ENCODE measurements around the gene POU2AF3. TPM values are rescaled to one million over a fixed set of nuclear protein-coding genes. Genes with fewer than 3 reads are reported as not detected.
"Not testable (repeated sequence)": the region's sequence is repeated elsewhere in the genome, so short reads cannot be mapped to it uniquely, and the experiment has no call there.

The POU2AF3 gene
- polyA plus RNA-seq, 4 donors, result 3.4 to 13.8 (median 6.4) TPM

DNA sequence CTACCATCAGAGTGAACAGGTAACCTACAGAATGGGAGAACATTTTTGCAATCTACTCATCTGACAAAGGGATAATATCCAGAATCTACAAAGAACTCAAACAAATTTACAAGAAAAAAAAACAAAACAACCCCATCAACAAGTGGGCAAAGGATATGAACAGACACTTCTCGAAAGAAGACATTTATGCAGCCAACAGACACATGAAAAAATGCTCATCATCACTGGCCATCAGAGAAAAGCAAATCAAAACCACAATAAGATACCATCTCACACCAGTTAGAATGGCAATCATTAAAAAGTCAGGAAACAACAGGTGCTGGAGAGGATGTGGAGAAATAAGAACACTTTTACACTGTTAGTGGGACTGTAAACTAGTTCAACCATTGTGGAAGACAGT is 5.9 kb upstream of the POU2AF3 start:
- not testable (repeated sequence) for H3K4me1 ChIP-seq (ENCODE audit: control insufficient read depth in 3 of 3, insufficient read depth in 2 of 3, low read depth in 1 of 3, low read length in 2 of 3); DNase-seq; H3K4me3 ChIP-seq (ENCODE audit: low read depth in 1 of 3, low read length in 3 of 3); H3K27ac ChIP-seq (ENCODE audit: low read depth in 1 of 3, low read length in 2 of 3); H3K27me3 ChIP-seq (ENCODE audit: control insufficient read depth in 3 of 3, insufficient read depth in 3 of 3, low read length in 3 of 3); H3K9me3 ChIP-seq (ENCODE audit: control insufficient read depth in 2 of 2, insufficient read depth in 1 of 2, low read depth in 1 of 2, low read length in 1 of 2); H3K36me3 ChIP-seq (ENCODE audit: control insufficient read depth in 3 of 3, insufficient read depth in 2 of 3, low read depth in 1 of 3, low read length in 3 of 3); FAIRE-seq
- WGBS, 3 donors, result 83 to 96% (median 92%) methylated on average over 1 of the region's 1 CpG

DNA sequence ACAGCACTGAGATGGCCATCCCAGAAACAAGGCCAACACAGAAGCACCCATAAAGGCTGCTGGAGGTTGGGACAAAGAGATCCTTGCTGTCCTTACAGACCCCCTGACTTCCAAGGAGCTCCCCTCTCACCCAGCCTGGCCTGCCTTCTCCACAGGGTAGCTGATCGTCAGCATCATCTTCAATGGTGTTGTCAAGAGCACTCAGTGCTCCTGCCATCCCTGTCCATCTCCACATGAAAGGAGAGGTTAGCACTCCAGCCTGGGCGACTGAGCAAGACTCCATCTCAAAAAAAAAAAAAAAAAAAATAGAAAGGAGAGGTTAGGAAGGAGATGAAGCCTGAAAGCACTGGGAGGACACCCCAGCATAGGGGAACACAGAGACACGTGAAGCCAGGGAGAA is 2.1 kb upstream of the POU2AF3 start:
- FAIRE-seq, result no peak
- H3K4me3 ChIP-seq (ENCODE audit: low read depth in 1 of 3, low read length in 3 of 3), result no peak overlapping the region
- no peak overlapping the region for H3K27ac ChIP-seq (ENCODE audit: low read depth in 1 of 3, low read length in 2 of 3)

DNA sequence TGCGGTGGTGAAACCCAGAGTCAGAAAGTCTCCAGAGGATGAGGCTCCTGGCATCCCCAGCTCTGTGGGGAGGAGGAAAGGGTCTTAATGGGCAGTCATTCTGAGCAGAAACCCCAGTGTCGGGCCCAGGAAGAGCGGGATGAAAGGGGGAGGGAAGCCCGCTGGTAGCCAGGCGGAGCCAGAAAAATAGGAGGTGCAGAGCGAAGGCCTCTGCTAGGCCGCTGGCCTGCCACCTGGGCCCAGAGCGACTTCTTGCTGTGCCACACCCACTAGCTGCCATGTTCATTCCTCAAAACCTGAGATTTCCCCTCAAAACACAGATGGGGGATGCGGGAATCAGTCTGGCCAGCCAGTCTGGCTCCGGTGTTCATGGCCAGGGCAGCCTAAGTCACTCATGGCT is 650 bp upstream of the POU2AF3 start:
- Histone ChIP-seq H3K4me1 (ENCODE audit: control insufficient read depth in 3 of 3, insufficient read depth in 2 of 3, low read depth in 1 of 3, low read length in 2 of 3) (peaks cover 0 to 22% (median 3%) of the 10 kb centered on the region in 3 donors), H3K27me3 (ENCODE audit: control insufficient read depth in 3 of 3, insufficient read depth in 3 of 3, low read length in 3 of 3) (no peaks in the 10 kb centered on the region), H3K36me3 (ENCODE audit: control insufficient read depth in 3 of 3, insufficient read depth in 2 of 3, low read depth in 1 of 3, low read length in 3 of 3) (peaks cover 0 to 15% (median 0%) of the 10 kb centered on the region in 3 donors), H3K4me3 (ENCODE audit: low read depth in 1 of 3, low read length in 3 of 3) (no peak overlapping the region), H3K9me3 (ENCODE audit: control insufficient read depth in 2 of 2, insufficient read depth in 1 of 2, low read depth in 1 of 2, low read length in 1 of 2) (no peaks in the 10 kb centered on the region), H3K27ac (ENCODE audit: low read depth in 1 of 3, low read length in 2 of 3) (no peak overlapping the region)
- 96 to 97% (median 97%) methylated on average over 10 of the region's 10 CpGs for WGBS, 3 donors
- DNase-seq (no peak), FAIRE-seq (no peak)

More for the DNA sequence above, 2.1 kb upstream of the POU2AF3 start:
- H3K9me3 ChIP-seq (ENCODE audit: control insufficient read depth in 2 of 2, insufficient read depth in 1 of 2, low read depth in 1 of 2, low read length in 1 of 2), result no peaks in the 10 kb centered on the region
- WGBS, 3 donors, result 90% methylated on average over 3 of the region's 3 CpGs
- peaks cover 0 to 15% (median 0%) of the 10 kb centered on the region in 3 donors for H3K36me3 ChIP-seq (ENCODE audit: control insufficient read depth in 3 of 3, insufficient read depth in 2 of 3, low read depth in 1 of 3, low read length in 3 of 3)
- no peaks in the 10 kb centered on the region for H3K27me3 ChIP-seq (ENCODE audit: control insufficient read depth in 3 of 3, insufficient read depth in 3 of 3, low read length in 3 of 3)
- no peak for DNase-seq
- H3K4me1 ChIP-seq (ENCODE audit: control insufficient read depth in 3 of 3, insufficient read depth in 2 of 3, low read depth in 1 of 3, low read length in 2 of 3), result peaks cover 0 to 12% (median 0%) of the 10 kb centered on the region in 3 donors

DNA sequence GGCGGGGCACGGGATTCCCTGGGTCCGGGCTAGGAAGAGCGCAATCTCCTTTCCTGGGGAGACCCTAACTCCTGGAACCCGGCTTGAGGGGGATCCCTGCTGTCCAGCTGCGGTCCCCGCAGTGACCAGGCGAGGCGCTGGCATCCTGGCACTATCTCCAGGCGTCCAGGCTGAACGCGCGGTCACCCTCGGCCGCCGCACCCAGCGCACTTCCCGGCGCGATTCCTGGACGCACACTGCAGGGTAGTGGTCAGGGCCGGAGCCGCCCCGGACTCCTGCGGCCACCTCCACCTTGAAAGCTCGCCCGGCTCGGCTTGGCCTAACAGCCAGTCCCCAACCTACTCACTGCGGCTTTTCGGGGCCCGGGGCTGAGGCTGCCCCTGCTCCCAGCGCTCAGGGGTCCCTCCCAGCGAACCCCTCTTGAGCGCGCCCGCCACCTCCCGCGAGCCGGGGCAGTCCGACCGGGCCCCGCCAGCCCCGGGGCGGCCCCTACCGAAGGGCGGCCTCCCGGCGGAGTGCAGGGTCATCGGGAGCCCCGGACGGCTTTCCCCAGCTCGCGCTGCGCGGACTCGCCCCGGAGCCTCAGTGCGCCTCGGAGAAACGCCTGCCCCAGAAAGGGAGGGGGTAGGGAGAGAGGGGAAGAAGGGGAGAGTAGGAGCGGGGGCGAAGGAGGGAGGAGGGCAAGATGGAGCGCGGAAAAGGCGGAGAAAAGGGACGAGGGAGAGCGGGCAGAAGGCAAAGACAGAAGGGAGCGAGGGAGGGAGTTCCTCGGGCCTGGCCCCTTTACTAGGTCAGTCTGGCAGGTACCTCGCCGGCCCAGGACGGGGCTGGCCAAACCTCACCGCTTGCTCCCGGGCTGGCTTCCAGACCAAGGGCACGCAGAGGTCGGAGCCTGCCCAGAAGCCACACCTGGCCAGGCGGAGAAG is 1.0 kb downstream of the POU2AF3 start:
- peak; percentile 45 to 80 for DNase-seq
- Histone ChIP-seq H3K27me3 (ENCODE audit: control insufficient read depth in 3 of 3, insufficient read depth in 3 of 3, low read length in 3 of 3) (no peaks in the 10 kb centered on the region), H3K27ac (ENCODE audit: low read depth in 1 of 3, low read length in 2 of 3) (peak overlapping the region; percentile 73 to 78 (median 74)), H3K36me3 (ENCODE audit: control insufficient read depth in 3 of 3, insufficient read depth in 2 of 3, low read depth in 1 of 3, low read length in 3 of 3) (peaks cover 0 to 15% (median 0%) of the 10 kb centered on the region in 3 donors), H3K4me3 (ENCODE audit: low read depth in 1 of 3, low read length in 3 of 3) (peak overlapping the region; percentile 35 to 87 (median 76)), H3K4me1 (ENCODE audit: control insufficient read depth in 3 of 3, insufficient read depth in 2 of 3, low read depth in 1 of 3, low read length in 2 of 3) (peaks cover 2 to 29% (median 3%) of the 10 kb centered on the region in 3 donors), H3K9me3 (ENCODE audit: control insufficient read depth in 2 of 2, insufficient read depth in 1 of 2, low read depth in 1 of 2, low read length in 1 of 2) (no peaks in the 10 kb centered on the region)
- FAIRE-seq, result no peak
- 1 to 4% (median 2%) methylated on average over 63 to 77 of the region's 77 CpGs for WGBS, 3 donors

DNA sequence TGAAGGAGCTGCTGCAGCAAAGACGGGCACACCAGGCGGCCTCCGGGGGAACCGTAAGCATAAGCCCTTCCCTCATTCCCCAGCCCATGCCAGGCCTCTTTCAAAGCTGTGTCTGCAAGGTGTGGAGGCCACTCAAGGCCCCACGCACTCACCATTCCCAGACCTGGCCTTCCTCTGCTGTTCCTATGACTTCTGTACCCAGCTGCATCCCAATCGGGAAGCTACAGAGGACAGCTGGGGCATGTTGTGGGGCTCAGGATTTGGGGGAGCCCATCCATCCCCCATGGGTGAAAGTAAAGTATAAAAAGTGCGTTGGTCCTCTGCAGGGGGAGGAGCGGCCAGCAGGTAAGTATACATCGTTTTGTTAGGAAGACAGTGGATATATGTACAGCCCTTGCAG is 2.2 kb downstream of the POU2AF3 start:
- H3K4me1 ChIP-seq (ENCODE audit: control insufficient read depth in 3 of 3, insufficient read depth in 2 of 3, low read depth in 1 of 3, low read length in 2 of 3), result peaks cover 2 to 29% (median 3%) of the 10 kb centered on the region in 3 donors

DNA sequence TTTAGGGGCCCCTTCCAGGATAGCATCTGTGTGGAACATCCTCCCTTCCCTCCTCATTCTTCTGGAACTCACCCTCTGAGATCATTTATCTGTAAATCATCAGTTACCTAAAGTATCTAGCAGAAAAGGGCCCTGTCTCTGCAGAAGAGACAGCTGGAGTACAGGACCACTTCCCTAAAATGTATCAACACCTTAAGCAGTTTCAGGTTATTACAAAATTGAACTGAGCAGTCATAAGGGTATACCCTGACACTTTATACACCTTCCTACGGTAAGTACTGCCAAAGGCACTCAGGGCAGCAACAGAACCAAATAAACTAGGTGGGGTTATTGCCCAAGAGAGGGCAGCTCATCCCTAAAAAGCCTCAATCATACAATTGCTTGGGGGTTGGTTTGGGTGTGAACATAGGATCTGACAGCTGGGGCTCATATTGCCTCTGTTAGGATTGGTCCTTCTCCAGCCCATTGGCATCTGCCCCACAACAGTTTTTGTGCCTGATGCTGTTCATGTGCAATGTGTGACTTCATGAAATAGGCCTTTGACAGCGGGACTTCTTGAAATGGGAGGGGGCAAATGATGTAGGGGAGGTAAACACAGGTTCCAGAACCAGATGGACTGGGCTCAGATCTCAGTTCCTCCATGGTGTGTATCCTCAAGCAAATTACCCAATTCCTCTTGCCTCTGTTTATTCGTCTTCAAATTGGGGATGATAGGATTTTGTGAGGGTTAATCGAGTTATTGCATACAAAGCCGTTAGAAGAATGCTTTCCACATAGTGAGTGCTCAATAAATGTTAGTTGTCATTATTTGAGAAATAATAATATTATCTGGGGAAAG is 2.9 kb downstream of the POU2AF3 start:
- FAIRE-seq (no peak), DNase-seq (no peak)
- Histone ChIP-seq H3K27ac (ENCODE audit: low read depth in 1 of 3, low read length in 2 of 3) (no peak overlapping the region), H3K4me3 (ENCODE audit: low read depth in 1 of 3, low read length in 3 of 3) (no peak overlapping the region), H3K27me3 (ENCODE audit: control insufficient read depth in 3 of 3, insufficient read depth in 3 of 3, low read length in 3 of 3) (no peaks in the 10 kb centered on the region), H3K9me3 (ENCODE audit: control insufficient read depth in 2 of 2, insufficient read depth in 1 of 2, low read depth in 1 of 2, low read length in 1 of 2) (no peaks in the 10 kb centered on the region), H3K4me1 (ENCODE audit: control insufficient read depth in 3 of 3, insufficient read depth in 2 of 3, low read depth in 1 of 3, low read length in 2 of 3) (peaks cover 2 to 29% (median 3%) of the 10 kb centered on the region in 3 donors), H3K36me3 (ENCODE audit: control insufficient read depth in 3 of 3, insufficient read depth in 2 of 3, low read depth in 1 of 3, low read length in 3 of 3) (peaks cover 0 to 15% (median 0%) of the 10 kb centered on the region in 3 donors)
- 61 to 82% (median 72%) methylated on average over 5 of the region's 5 CpGs for WGBS, 3 donors

More for the DNA sequence above, 2.2 kb downstream of the POU2AF3 start:
- Histone ChIP-seq H3K36me3 (ENCODE audit: control insufficient read depth in 3 of 3, insufficient read depth in 2 of 3, low read depth in 1 of 3, low read length in 3 of 3) (peaks cover 0 to 15% (median 0%) of the 10 kb centered on the region in 3 donors), H3K27me3 (ENCODE audit: control insufficient read depth in 3 of 3, insufficient read depth in 3 of 3, low read length in 3 of 3) (no peaks in the 10 kb centered on the region), H3K27ac (ENCODE audit: low read depth in 1 of 3, low read length in 2 of 3) (no peak overlapping the region), H3K4me3 (ENCODE audit: low read depth in 1 of 3, low read length in 3 of 3) (no peak overlapping the region), H3K9me3 (ENCODE audit: control insufficient read depth in 2 of 2, insufficient read depth in 1 of 2, low read depth in 1 of 2, low read length in 1 of 2) (no peaks in the 10 kb centered on the region)
- DNase-seq (no peak), FAIRE-seq (no peak)
- 78 to 94% (median 89%) methylated on average over 9 of the region's 9 CpGs for WGBS, 3 donors

DNA sequence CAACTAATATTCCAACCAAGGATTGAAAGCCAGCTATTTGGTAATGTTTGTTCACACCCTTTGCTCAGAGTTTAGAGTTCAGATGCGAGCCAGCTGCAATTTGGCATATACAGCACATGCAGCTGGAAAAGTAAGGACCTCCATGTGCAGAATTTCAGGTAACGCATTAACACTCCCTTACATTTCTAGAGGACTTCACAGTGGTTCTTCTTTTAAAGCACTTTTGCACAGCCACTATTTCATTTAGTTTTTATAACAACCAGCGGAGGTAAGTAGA is 3.4 kb downstream of the POU2AF3 start:
- no peaks in the 10 kb centered on the region for H3K27me3 ChIP-seq (ENCODE audit: control insufficient read depth in 3 of 3, insufficient read depth in 3 of 3, low read length in 3 of 3)
- no peaks in the 10 kb centered on the region for H3K9me3 ChIP-seq (ENCODE audit: control insufficient read depth in 2 of 2, insufficient read depth in 1 of 2, low read depth in 1 of 2, low read length in 1 of 2)
- WGBS, 3 donors, result 51 to 78% (median 52%) methylated on average over 3 of the region's 3 CpGs
- no peak for DNase-seq
- H3K4me1 ChIP-seq (ENCODE audit: control insufficient read depth in 3 of 3, insufficient read depth in 2 of 3, low read depth in 1 of 3, low read length in 2 of 3), result peaks cover 2 to 29% (median 3%) of the 10 kb centered on the region in 3 donors
- no peak overlapping the region for H3K4me3 ChIP-seq (ENCODE audit: low read depth in 1 of 3, low read length in 3 of 3)
- H3K36me3 ChIP-seq (ENCODE audit: control insufficient read depth in 3 of 3, insufficient read depth in 2 of 3, low read depth in 1 of 3, low read length in 3 of 3), result peaks cover 0 to 13% (median 0%) of the 10 kb centered on the region in 3 donors
- FAIRE-seq, result no peak
- no peak overlapping the region for H3K27ac ChIP-seq (ENCODE audit: low read depth in 1 of 3, low read length in 2 of 3)

DNA sequence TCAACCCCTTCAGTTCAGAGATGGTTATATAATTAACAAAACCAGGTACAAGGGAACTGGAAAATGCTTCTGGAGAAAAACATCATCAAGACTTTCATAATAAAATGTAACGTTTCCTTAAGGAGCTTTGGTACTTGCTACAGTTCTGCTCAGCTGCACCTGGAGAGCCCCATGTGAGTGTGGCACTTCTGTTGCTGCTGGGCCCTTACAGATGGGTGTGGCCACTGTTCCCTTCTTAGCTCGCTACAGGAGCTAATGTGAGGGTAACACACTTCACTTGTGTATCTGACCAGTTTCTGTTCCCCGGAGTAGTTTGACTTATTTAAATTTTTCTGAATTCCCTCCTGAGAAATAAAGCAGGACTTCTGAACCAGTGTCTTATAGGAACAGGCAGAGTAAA is 4.0 kb downstream of the POU2AF3 start:
- H3K27ac ChIP-seq (ENCODE audit: low read depth in 1 of 3, low read length in 2 of 3), result peak overlapping the region in 2 of 3 donors; percentile 28 to 42
- FAIRE-seq, result no peak
- 10 to 42% (median 33%) methylated on average over 3 of the region's 3 CpGs for WGBS, 3 donors
- peak; percentile 46 to 60 for DNase-seq
- no peak overlapping the region for H3K4me3 ChIP-seq (ENCODE audit: low read depth in 1 of 3, low read length in 3 of 3)
- no peaks in the 10 kb centered on the region for H3K9me3 ChIP-seq (ENCODE audit: control insufficient read depth in 2 of 2, insufficient read depth in 1 of 2, low read depth in 1 of 2, low read length in 1 of 2)
- H3K36me3 ChIP-seq (ENCODE audit: control insufficient read depth in 3 of 3, insufficient read depth in 2 of 3, low read depth in 1 of 3, low read length in 3 of 3), result peaks cover 0 to 8% (median 0%) of the 10 kb centered on the region in 3 donors
- peaks cover 2 to 29% (median 3%) of the 10 kb centered on the region in 3 donors for H3K4me1 ChIP-seq (ENCODE audit: control insufficient read depth in 3 of 3, insufficient read depth in 2 of 3, low read depth in 1 of 3, low read length in 2 of 3)
- H3K27me3 ChIP-seq (ENCODE audit: control insufficient read depth in 3 of 3, insufficient read depth in 3 of 3, low read length in 3 of 3), result no peaks in the 10 kb centered on the region

All from small intestine (tissue), 7 donors.